B cell (primary cell): ENCODE data around the gene ARHGEF38. TPM values are rescaled to one million over a fixed set of nuclear protein-coding genes. Genes with fewer than 3 reads are reported as not detected.

ENCODE experiments used
- ATAC-seq: fragments of 200-7000 bp; cut with Tn5 transposase; one replicate; pipeline ENCODE4 v1.10.0; 2021; ENCODE audit warnings: low read depth, mild to moderate bottlenecking, moderate number of reproducible peaks, moderate library complexity
- CTCF ChIA-PET: fragments of 350-600 bp; sonication (Branson Sonifier 250); formaldehyde crosslinking; loops from one replicate; lab custom pipeline; 2021; ENCODE audit warnings: antibody characterized with exemption, inconsistent platforms; lab: Charles Lee
- POLR2A ChIA-PET: fragments of 350-600 bp; sonication (Branson Sonifier 250); formaldehyde crosslinking; loops from one replicate; lab custom pipeline; 2021; ENCODE audit warnings: antibody characterized with exemption; lab: Charles Lee
- DNase-seq: peaks from one replicate; pipeline ENCODE4 v3.0.0; 2013
- H2AFZ ChIP-seq: 2 replicates; pipeline ENCODE4 v1.6.1; 2012; ENCODE audit warnings: mild to moderate bottlenecking, low read depth, low read length; ENCODE audit not compliant: insufficient read depth, poor library complexity, severe bottlenecking
- H3K27ac ChIP-seq, 2 donors: 1 replicate in 1 of 2; 2 replicates in 1 of 2; pipeline ENCODE4 v1.5.1; 2012 to 2013; ENCODE audit warnings: low read length in 2 of 2, mild to moderate bottlenecking in 2 of 2, moderate library complexity in 1 of 2
- H3K27me3 ChIP-seq, 4 experiments: fragments of 200-600 bp in 1 of 4; sonication (generic) in 1 of 4; replicated peaks in 1 of 4; 1 replicate in 2 of 4; 2 replicates in 2 of 4; pipeline versions ENCODE4 v1.6.1 to v1.7.0; 2013 to 2016; ENCODE audit warnings: low read length in 3 of 4, mild to moderate bottlenecking in 2 of 4, mixed read lengths in 1 of 4, moderate library complexity in 1 of 4; ENCODE audit not compliant: insufficient read depth in 4 of 4, control insufficient read depth in 3 of 4; ENCODE audit errors: control extremely low read depth in 1 of 4
- H3K36me3 ChIP-seq, 2 experiments: replicated peaks in 1 of 2; 1 replicate in 1 of 2; 2 replicates in 1 of 2; pipeline versions ENCODE4 v1.6.1 to v1.7.1; 2013; ENCODE audit warnings: low read length in 1 of 2; ENCODE audit not compliant: insufficient read depth in 2 of 2, control insufficient read depth in 1 of 2; ENCODE audit errors: control extremely low read depth in 1 of 2, extremely low read depth in 1 of 2
- H3K4me1 ChIP-seq, 2 donors: fragments of 200-600 bp in 1 of 2; sonication (generic) in 1 of 2; 1 replicate in 1 of 2; 2 replicates in 1 of 2; pipeline versions ENCODE4 v1.5.1 to v1.6.1; 2013 to 2017; ENCODE audit warnings: low read length in 2 of 2; ENCODE audit not compliant: control insufficient read depth in 2 of 2, insufficient read depth in 2 of 2
- H3K4me2 ChIP-seq: replicated peaks from 2 replicates; pipeline ENCODE3; 2012; ENCODE audit warnings: mild to moderate bottlenecking, low read depth, low read length; ENCODE audit not compliant: poor library complexity, severe bottlenecking
- H3K4me3 ChIP-seq, 5 experiments: fragments of 200-600 bp in 1 of 5; sonication (generic) in 1 of 5; 1 replicate in 3 of 5; 2 replicates in 2 of 5; pipeline versions ENCODE4 v1.5.1 to v1.7.0; 2011 to 2016; ENCODE audit warnings: low read length in 4 of 5, mild to moderate bottlenecking in 4 of 5, low read depth in 2 of 5, control low read depth in 1 of 5, moderate library complexity in 1 of 5; ENCODE audit not compliant: insufficient read depth in 1 of 5; ENCODE audit errors: control extremely low read depth in 1 of 5, extremely low read depth in 1 of 5
- H3K79me2 ChIP-seq: fragments of 200-600 bp; sonication (generic); one replicate; pipeline ENCODE4 v1.6.0; 2016; ENCODE audit warnings: low read length; ENCODE audit not compliant: control insufficient read depth, insufficient read depth
- H3K9ac ChIP-seq: fragments of 200-600 bp; sonication (generic); 2 replicates; pipeline ENCODE4 v1.6.1; 2017; ENCODE audit warnings: mild to moderate bottlenecking, low read length, moderate library complexity
- H3K9me3 ChIP-seq, 3 donors: one replicate each; pipeline versions ENCODE4 v1.6.1 to v1.7.1; 2013; ENCODE audit warnings: low read length in 2 of 3; ENCODE audit not compliant: control insufficient read depth in 2 of 3, insufficient read depth in 1 of 3; ENCODE audit errors: control extremely low read depth in 1 of 3
- H4K20me1 ChIP-seq: 2 replicates; pipeline ENCODE4 v1.6.0; 2012; ENCODE audit warnings: mild to moderate bottlenecking, low read length; ENCODE audit not compliant: insufficient read depth, control insufficient read depth, poor library complexity, severe bottlenecking
- H3K27ac Mint-ChIP-seq: one replicate; pipeline ENCODE4 v1.8.0; 2021; ENCODE audit warnings: mixed read lengths
- H3K27me3 Mint-ChIP-seq: one replicate; pipeline ENCODE4 v1.8.0; 2021; ENCODE audit warnings: mixed read lengths
- H3K4me1 Mint-ChIP-seq: one replicate; pipeline ENCODE4 v1.8.0; 2021; ENCODE audit warnings: mixed read lengths
- H3K4me3 Mint-ChIP-seq: one replicate; pipeline ENCODE4 v1.8.0; 2021; ENCODE audit warnings: mixed read lengths
- H3K9me3 Mint-ChIP-seq: one replicate; pipeline ENCODE4 v1.8.0; 2022; ENCODE audit warnings: mixed read lengths; ENCODE audit not compliant: insufficient read depth
- CTCF ChIP-seq: fragments of 200-600 bp; IDR thresholded peaks from one replicate; pipeline ENCODE4 v1.8.0; 2022; ENCODE audit warnings: antibody characterized with exemption, mild to moderate bottlenecking
- EZH2 ChIP-seq: IDR thresholded peaks from 2 replicates; pipeline ENCODE4 v1.6.1; 2012; ENCODE audit warnings: borderline replicate concordance, low read depth, mild to moderate bottlenecking, moderate library complexity, low read length; ENCODE audit not compliant: insufficient read depth, poor library complexity, severe bottlenecking
- WGBS: methylation state at CpG from one replicate; pipeline ENCODE4 v1.1.5; 2013; ENCODE audit warnings: missing lambda C conversion rate; ENCODE audit not compliant: insufficient coverage; 5-methylcytosine and 5-hydroxymethylcytosine counted together
- intact Hi-C: fragments of 100-400 bp; cut with micrococcal nuclease; formaldehyde crosslinking; loops from one replicate; pipeline ENCODE4 v1.10.0; 2022
- polyA plus RNA-seq: library from polyadenylated mRNA; depleted of rRNA; stranded (reverse); fragments of >200 nt; gene quantifications from 2 replicates; pipeline ENCODE4 v1.2.3, GENCODE V29; 2012
- total RNA-seq, 2 donors: library from RNA; stranded (reverse); fragments of 120-200 nt in 1 of 2; gene quantifications; 1 replicate in 1 of 2; 2 replicates in 1 of 2; pipeline versions ENCODE4 v1.2.3 to v1.2.4, GENCODE V29; 2013 to 2022

Gene ARHGEF38
- total and polyA plus RNA-seq, 2 donors (not counting 1 experiment from before 2014, with no cell fraction given), result not detected

GRCh38 chr4:105598787-105599186 is 46.4 kb downstream of the ARHGEF38 start:
- Histone ChIP-seq H3K9ac (no peak overlapping the region), H4K20me1 (no peaks in the 10 kb centered on the region), H3K79me2 (no peaks in the 10 kb centered on the region), H3K27me3 (peaks cover 0 to 2% (median 0%) of the 10 kb centered on the region in 4 experiments), H3K27ac (no peak overlapping the region), H3K4me1 (no peaks in the 10 kb centered on the region), H2AFZ (no peak overlapping the region), H3K36me3 (no peaks in the 10 kb centered on the region), H3K4me2 (no peak overlapping the region), H3K9me3 (no peaks in the 10 kb centered on the region), H3K4me3 (no peak overlapping the region)
- CTCF ChIA-PET, result no interaction called here
- POLR2A ChIA-PET, result no interaction called here
- no CpG with 5 or more reads among the region's 1 CpG for WGBS
- Mint-ChIP-seq H3K27me3 (peaks cover 5% of the 10 kb centered on the region), H3K9me3 (no peaks in the 10 kb centered on the region), H3K4me1 (peaks cover 8% of the 10 kb centered on the region), H3K4me3 (no peak overlapping the region), H3K27ac (no peak overlapping the region)
- no peak for DNase-seq
- no peak for ATAC-seq
- TF ChIP-seq EZH2 (no peak), CTCF (no peak)
- intact Hi-C loops, result no loop called here

- Histone ChIP-seq H4K20me1 (no peaks in the 10 kb centered on the region), H3K9me3 (no peaks in the 10 kb centered on the region), H3K36me3 (no peaks in the 10 kb centered on the region), H3K79me2 (no peaks in the 10 kb centered on the region), H3K27me3 (peaks cover 0 to 2% (median 0%) of the 10 kb centered on the region in 4 experiments), H3K9ac (no peak overlapping the region), H2AFZ (no peak overlapping the region), H3K4me2 (no peak overlapping the region), H3K4me1 (no peaks in the 10 kb centered on the region), H3K27ac (no peak overlapping the region), H3K4me3 (no peak overlapping the region)
- H3K4me1 Mint-ChIP-seq, result peaks cover 3% of the 10 kb centered on the region
- intact Hi-C loops, result no loop called here
- ATAC-seq, result no peak
- TF ChIP-seq CTCF, result no peak
- WGBS, result no CpG with 5 or more reads among the region's 3 CpGs
- CTCF ChIA-PET, result no interaction called here
- H3K27ac Mint-ChIP-seq, result no peak overlapping the region
- no peak for DNase-seq
- peaks cover 5% of the 10 kb centered on the region for H3K27me3 Mint-ChIP-seq
- POLR2A ChIA-PET, result no interaction called here
- H3K4me3 Mint-ChIP-seq, result no peak overlapping the region
- no peaks in the 10 kb centered on the region for H3K9me3 Mint-ChIP-seq
Observed at GRCh38 chr4:105599482-105599881, 47.1 kb downstream of the ARHGEF38 start.
